Measurements from ENCODE around the gene TMX2. TPM values are rescaled to one million over a fixed set of nuclear protein-coding genes. Genes with fewer than 3 reads are reported as not detected.

The TMX2 gene
- total and polyA plus RNA-seq, 2 donors (not counting 3 experiments of a cell fraction or from before 2014, with no cell fraction given) = 52.7 to 67.7 TPM

DNA sequence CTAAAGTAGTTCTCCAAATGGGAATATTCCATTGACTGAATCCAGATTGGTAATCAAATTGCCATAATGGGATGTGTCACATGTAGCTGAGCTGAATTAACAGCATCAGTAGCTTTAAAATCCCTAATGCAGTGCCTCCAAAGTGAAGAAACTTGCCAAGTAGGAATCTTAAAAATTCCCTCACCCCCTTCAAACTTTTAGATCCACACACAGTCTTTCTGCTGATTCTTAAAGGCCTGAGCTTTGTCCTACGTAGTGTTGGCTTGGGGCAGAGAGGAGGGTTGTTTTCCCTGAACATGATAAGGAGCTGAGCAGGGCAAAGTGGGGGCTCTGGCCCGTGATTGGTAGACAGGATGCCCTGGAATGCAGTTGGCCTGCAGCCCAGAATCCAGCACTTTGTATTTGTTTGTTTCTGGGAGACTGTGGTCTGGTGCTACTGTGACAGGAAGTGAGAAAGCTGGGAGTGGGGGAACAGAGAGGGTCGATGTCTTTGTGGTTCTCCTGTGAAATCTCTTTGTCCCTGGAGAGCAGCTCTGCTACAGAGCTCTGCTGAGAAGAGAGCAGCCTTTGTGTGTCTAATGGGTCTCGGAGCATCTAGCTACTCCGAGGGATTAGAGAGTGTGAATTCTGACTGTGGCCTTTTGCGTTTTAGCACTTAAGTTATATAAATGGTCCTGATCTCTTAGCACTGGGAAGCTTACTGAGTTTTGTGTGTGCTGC lies 66.1 kb downstream of the TMX2 start:
- DNase-seq (ENCODE audit: low read depth, low spot score) = peak; percentile 100
- ChIA-PET POLR2A (interaction anchor here (0.6 to 2.4 kb wide), 14 partner anchors 9 to 66 kb away, joined by 3 to 15 read pairs (median 4); partner anchors contain the start of genes BTBD18, CTNND1, MED19 and SELENOH), CTCF (interaction anchor here (0.9 to 9.0 kb wide), 8 partner anchors 10 to 507 kb away, joined by 3 to 123 read pairs (median 4); partner anchors contain the start of genes BTBD18, CTNND1 and MED19)
- Histone ChIP-seq H3K4me2 (ENCODE audit: insufficient read depth, low read length) (peak overlapping the region; percentile 99), H3K9ac (replicated peaks; ENCODE audit: extremely low read depth, insufficient read depth, low read length) (peak overlapping the region; percentile 86), H3K36me3 (ENCODE audit: control insufficient read depth in 2 of 2, extremely low read depth in 1 of 2, insufficient read depth in 2 of 2, low read length in 2 of 2) (no peaks in the 10 kb centered on the region), H2AFZ (ENCODE audit: low read depth, low read length) (no peak overlapping the region), H3K9me1 (replicated peaks; ENCODE audit: control insufficient read depth, extremely low read depth, insufficient read depth, low read length) (no peaks in the 10 kb centered on the region), H3K4me3 (replicated peaks in 1 of 3; ENCODE audit: insufficient read depth in 1 of 3, low read depth in 1 of 3, low read length in 3 of 3) (peak overlapping the region in 1 of 3 experiments; percentile 56), H3K79me2 (ENCODE audit: control insufficient read depth, insufficient read depth, low read length) (peaks cover 92% of the 10 kb centered on the region), H4K20me1 (replicated peaks; ENCODE audit: control insufficient read depth, extremely low read depth, insufficient read depth, low read length) (no peaks in the 10 kb centered on the region), H3K27ac (ENCODE audit: insufficient read depth, low read depth, low read length) (peak overlapping the region; percentile 91), H3K4me1 (ENCODE audit: control insufficient read depth, extremely low read depth, insufficient read depth, low read length) (peaks cover 81% of the 10 kb centered on the region), H3K9me3 (replicated peaks; ENCODE audit: control insufficient read depth, insufficient read depth, low read length) (no peaks in the 10 kb centered on the region), H3K27me3 (ENCODE audit: control insufficient read depth in 2 of 2, insufficient read depth in 2 of 2, low read length in 2 of 2) (no peaks in the 10 kb centered on the region)
- TF ChIP-seq FOS (IDR thresholded peaks at IDR 0.05; ENCODE audit: borderline replicate concordance, insufficient read depth, low read length) = peak; percentile 17
- TF ChIP-seq POLR2A (IDR thresholded peaks at IDR 0.05; ENCODE audit: low read depth, low read length) = peak; percentile 93
- TF ChIP-seq JUN (IDR thresholded peaks at IDR 0.05; ENCODE audit: borderline replicate concordance, insufficient read depth, insufficient read length, low read depth) = peak; percentile 14
- TF ChIP-seq, protein P1, sequence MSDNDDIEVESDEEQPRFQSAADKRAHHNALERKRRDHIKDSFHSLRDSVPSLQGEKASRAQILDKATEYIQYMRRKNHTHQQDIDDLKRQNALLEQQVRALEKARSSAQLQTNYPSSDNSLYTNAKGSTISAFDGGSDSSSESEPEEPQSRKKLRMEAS (IDR thresholded peaks at IDR 0.05; ENCODE audit: insufficient read depth, insufficient read length) = no peak
- no peak for TF ChIP-seq MYC (IDR thresholded peaks at IDR 0.05; ENCODE audit: low read depth, low read length)
- TF ChIP-seq, protein P2, sequence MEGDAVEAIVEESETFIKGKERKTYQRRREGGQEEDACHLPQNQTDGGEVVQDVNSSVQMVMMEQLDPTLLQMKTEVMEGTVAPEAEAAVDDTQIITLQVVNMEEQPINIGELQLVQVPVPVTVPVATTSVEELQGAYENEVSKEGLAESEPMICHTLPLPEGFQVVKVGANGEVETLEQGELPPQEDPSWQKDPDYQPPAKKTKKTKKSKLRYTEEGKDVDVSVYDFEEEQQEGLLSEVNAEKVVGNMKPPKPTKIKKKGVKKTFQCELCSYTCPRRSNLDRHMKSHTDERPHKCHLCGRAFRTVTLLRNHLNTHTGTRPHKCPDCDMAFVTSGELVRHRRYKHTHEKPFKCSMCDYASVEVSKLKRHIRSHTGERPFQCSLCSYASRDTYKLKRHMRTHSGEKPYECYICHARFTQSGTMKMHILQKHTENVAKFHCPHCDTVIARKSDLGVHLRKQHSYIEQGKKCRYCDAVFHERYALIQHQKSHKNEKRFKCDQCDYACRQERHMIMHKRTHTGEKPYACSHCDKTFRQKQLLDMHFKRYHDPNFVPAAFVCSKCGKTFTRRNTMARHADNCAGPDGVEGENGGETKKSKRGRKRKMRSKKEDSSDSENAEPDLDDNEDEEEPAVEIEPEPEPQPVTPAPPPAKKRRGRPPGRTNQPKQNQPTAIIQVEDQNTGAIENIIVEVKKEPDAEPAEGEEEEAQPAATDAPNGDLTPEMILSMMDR (IDR thresholded peaks at IDR 0.05; ENCODE audit: extremely low read depth in 1 of 2, insufficient read depth in 1 of 2, low read depth in 1 of 2, low read length in 2 of 2) = no peak
- TF ChIP-seq GATA2 (IDR thresholded peaks at IDR 0.05; ENCODE audit: insufficient read depth, insufficient read length, low read depth, low read length) = peak; percentile 65
- TF ChIP-seq POLR2AphosphoS5 (IDR thresholded peaks at IDR 0.05; ENCODE audit: insufficient read depth, low read depth, low read length) = peak; percentile 86
- no peak for TF ChIP-seq EZH2 (IDR thresholded peaks at IDR 0.05; ENCODE audit: borderline replicate concordance, low read depth, low read length, severe bottlenecking)
- intact Hi-C loops (cut with micrococcal nuclease) (loop anchor here (1.0 to 5.0 kb wide), 7 partner anchors 14 to 1364 kb away; partner anchors contain the start of genes FAM111A, SELENOH and ZFP91), dilution Hi-C loops (cut with MboI; ENCODE audit: extremely low pct_ligation_motif_present, low sequenced_read_pairs) (no loop called here)
- BruUV-seq (replicated peaks) = TSS peak; percentile 84
- FAIRE-seq = peak; percentile 94
